ENCODE measurements around the gene POLR1A.

The POLR1A gene

GRCh38 chr2:86142436-86143257 lies 37.0 kb upstream of the POLR1A start:
- no peak for DNase-seq (ENCODE audit: extremely low spot score)
- POLR2A ChIA-PET = no interaction called here
- no peak for TF ChIP-seq CTCF (IDR thresholded peaks at IDR 0.05; ENCODE audit: control extremely low read depth, extremely low read depth, low read depth, missing control alignments)
- CTCF ChIA-PET = interaction anchor here (0.9 to 1.1 kb wide), 2 partner anchors 15 to 17 kb away, joined by 3 read pairs; no protein-coding TSS in a partner anchor

DNA sequence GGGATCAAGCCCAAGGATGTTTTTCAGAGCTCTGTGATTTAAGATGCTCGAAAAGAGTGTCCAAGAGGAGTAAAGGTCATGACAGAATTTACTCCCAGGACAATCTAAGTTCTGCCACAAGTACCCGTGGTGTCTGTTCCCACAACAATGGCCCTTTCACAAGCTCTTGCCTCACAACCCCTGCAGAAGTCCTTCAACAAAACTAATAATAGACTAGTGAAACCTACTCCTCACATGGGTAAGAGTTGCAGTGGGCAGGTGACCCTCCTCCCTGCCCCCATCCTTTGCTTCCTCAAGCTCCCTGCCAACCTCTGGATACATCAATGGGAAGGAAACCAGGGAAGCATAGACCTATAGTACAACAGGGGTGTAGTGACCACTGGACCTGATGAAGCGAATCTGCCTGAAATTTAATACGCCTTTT lies 35.3 kb upstream of the POLR1A start:
- POLR2A ChIA-PET = interaction anchor here (0.7 kb wide), 1 partner anchor 12 kb away, joined by 6 read pairs; no protein-coding TSS in a partner anchor
- no peak for DNase-seq (ENCODE audit: extremely low spot score)
- no peak for TF ChIP-seq CTCF (IDR thresholded peaks at IDR 0.05; ENCODE audit: control extremely low read depth, extremely low read depth, low read depth, missing control alignments)
- CTCF ChIA-PET = no interaction called here

DNA sequence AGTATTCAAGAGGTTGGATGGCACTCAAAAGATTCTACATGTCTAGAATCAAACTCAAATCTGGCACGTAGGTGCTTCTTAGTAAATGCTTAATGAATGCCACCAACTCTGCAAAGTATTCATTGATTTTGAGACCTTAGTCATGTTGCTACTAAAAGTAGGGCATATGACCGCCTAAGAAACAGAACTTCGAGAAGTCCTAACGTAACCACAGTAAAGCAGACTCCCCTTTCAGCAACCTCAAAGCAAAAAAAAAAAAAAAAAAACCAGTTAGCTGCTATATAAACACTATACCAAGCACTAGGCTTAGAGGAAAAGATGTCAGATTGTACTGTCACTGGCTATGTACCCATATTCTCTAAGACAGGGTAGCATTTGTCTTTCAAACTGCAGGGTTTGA lies 34.3 kb upstream of the POLR1A start:
- ChIA-PET POLR2A (no interaction called here), CTCF (no interaction called here)

GRCh38 chr2:86138736-86139625 lies 33.3 kb upstream of the POLR1A start:
- CTCF ChIA-PET = interaction anchor here (1.2 to 2.9 kb wide), 5 partner anchors 10 to 59 kb away, joined by 3 to 9 read pairs (median 6); no protein-coding TSS in a partner anchor
- TF ChIP-seq CTCF (IDR thresholded peaks at IDR 0.05; ENCODE audit: control extremely low read depth, extremely low read depth, low read depth, missing control alignments) = no peak
- POLR2A ChIA-PET = no interaction called here
- no peak for DNase-seq (ENCODE audit: extremely low spot score)

More for the DNA sequence above, 34.3 kb upstream of the POLR1A start:
- DNase-seq (ENCODE audit: extremely low spot score) = no peak
- TF ChIP-seq CTCF (IDR thresholded peaks at IDR 0.05; ENCODE audit: control extremely low read depth, extremely low read depth, low read depth, missing control alignments) = no peak

DNA sequence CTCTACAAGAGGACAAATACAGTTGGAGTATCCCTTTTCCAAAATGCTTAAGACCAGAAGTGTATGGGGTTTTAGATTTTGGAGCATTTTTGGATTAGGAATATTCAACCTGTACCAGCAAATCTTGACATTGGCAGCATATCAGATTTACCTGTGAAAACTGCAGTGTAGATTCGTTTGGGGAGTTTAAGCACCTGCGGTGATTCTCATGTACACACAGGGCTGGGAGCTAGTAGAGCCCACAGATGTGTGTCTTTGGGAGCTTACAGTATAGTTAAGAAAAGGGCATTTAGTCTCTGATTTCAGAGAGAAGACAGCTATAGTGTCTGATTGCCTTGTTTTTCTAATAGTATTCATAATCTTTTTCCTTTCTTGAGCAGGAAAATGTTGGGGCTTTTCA lies 30.5 kb upstream of the POLR1A start:
- ChIA-PET CTCF (interaction anchor here (2.9 kb wide), 1 partner anchor 56 kb away, joined by 9 read pairs; no protein-coding TSS in a partner anchor), POLR2A (no interaction called here)
- no peak for TF ChIP-seq CTCF (IDR thresholded peaks at IDR 0.05; ENCODE audit: control extremely low read depth, extremely low read depth, low read depth, missing control alignments)
- DNase-seq (ENCODE audit: extremely low spot score) = no peak

- no peak for TF ChIP-seq CTCF (IDR thresholded peaks at IDR 0.05; ENCODE audit: control extremely low read depth, extremely low read depth, low read depth, missing control alignments)
- ChIA-PET POLR2A (no interaction called here), CTCF (interaction anchor here (1.4 kb wide), 1 partner anchor 86 kb away, joined by 3 read pairs; no protein-coding TSS in a partner anchor)
- no peak for DNase-seq (ENCODE audit: extremely low spot score)
These were observed 30.0 kb upstream of the POLR1A start for GRCh38 chr2:86135653-86136052.
